Activated T-cell treated with anti-CD3 and anti-CD28 coated beads, Interleukin-2, amount 50 U/mL, for 72 hours (primary cell): ENCODE data around the gene TSPEAR. TPM values are rescaled to one million over a fixed set of nuclear protein-coding genes. Genes with fewer than 3 reads are reported as not detected.

Source experiments
- ATAC-seq, 2 donors: fragments of 150-1000 bp; cut with Tn5 transposase; replicated peaks in 1 of 2; 2 replicates each; pipeline ENCODE4 v1.10.0; 2021; ENCODE audit warnings: moderate library complexity in 2 of 2, mild to moderate bottlenecking in 1 of 2
- DNase-seq, 2 donors: peaks; one replicate each; pipeline ENCODE4 v3.0.0; 2021 to 2022; ENCODE audit warnings: mixed read lengths in 1 of 2
- H3K27ac Mint-ChIP-seq: one replicate; pipeline ENCODE4 v1.8.0; 2022; ENCODE audit warnings: mild to moderate bottlenecking, moderate library complexity, mixed read lengths
- H3K27me3 Mint-ChIP-seq: one replicate; pipeline ENCODE4 v1.8.0; 2022; ENCODE audit warnings: low read depth, mixed read lengths
- H3K36me3 Mint-ChIP-seq, 2 donors: one replicate each; pipeline ENCODE4 v1.8.0; 2022; ENCODE audit warnings: mixed read lengths in 2 of 2, mild to moderate bottlenecking in 1 of 2; ENCODE audit not compliant: insufficient read depth in 2 of 2
- H3K4me1 Mint-ChIP-seq: one replicate; pipeline ENCODE4 v1.8.0; 2022; ENCODE audit warnings: low read depth, mixed read lengths
- H3K4me3 Mint-ChIP-seq, 2 donors: one replicate each; pipeline ENCODE4 v1.8.0; 2022; ENCODE audit warnings: mild to moderate bottlenecking in 2 of 2, mixed read lengths in 2 of 2, moderate library complexity in 2 of 2
- H3K9me3 Mint-ChIP-seq, 2 donors: one replicate each; pipeline ENCODE4 v1.8.0; 2022; ENCODE audit warnings: mixed read lengths in 2 of 2
- total RNA-seq, 2 donors: library from RNA; stranded (reverse); gene quantifications; one replicate each; pipeline ENCODE4 v1.2.3, GENCODE V29; 2022

TSPEAR gene
- total RNA-seq, 2 donors from 2014 or later: not detected

DNA sequence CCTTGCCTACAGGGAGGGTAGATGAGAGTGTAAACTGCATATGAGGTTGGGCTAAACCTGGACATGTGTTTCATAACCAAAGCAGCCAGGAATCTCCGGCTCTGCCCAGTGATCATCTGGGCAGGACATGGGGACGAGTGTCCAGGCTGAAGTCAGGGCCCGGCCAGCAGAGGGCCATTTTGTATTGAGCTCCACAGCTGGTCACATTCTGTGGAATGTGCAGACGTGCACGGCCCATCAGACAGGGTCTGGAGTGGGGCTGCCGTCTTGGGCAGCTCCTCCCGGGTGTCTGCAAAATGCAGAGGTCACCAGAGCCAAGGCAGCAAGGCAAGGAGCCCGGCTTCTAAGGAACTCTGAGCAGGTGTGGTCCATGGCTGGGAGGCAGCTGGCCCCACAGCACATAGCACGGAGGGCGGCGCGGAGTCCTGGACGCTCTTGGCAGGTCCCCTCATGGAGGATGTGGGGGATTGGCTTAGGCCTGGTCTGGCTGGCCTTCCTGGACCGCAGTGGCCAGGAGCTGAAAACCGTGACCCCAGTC lies 249.8 kb downstream of the TSPEAR start:
- ATAC-seq: no peak
- no peak overlapping the region for H3K4me3 Mint-ChIP-seq
- no peaks in the 10 kb centered on the region for H3K36me3 Mint-ChIP-seq
- H3K4me1 Mint-ChIP-seq: no peaks in the 10 kb centered on the region
- no peaks in the 10 kb centered on the region for H3K9me3 Mint-ChIP-seq
- H3K27ac Mint-ChIP-seq: no peak overlapping the region
- no peaks in the 10 kb centered on the region for H3K27me3 Mint-ChIP-seq
- no peak for DNase-seq

DNA sequence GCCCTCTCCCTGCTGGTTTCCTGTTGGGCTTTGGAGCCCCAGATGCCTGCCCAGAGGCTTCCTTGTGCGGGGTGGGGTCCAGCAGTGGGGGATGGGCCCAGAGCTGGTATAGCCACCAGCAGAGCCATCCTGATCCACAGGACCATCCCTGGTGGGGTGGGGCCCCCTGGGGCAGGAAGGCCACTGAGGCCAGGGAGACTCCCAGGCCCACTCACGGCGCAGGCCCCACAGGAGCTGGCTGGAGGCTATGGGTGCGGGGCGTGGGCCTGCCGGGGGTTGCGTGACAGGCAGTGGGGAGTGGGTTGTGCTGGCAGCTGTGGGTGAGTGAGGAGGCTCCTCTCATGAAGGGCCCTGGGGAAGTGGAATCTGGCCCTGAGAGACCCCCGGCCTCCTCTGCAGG lies 250.4 kb downstream of the TSPEAR start:
- H3K27me3 Mint-ChIP-seq: no peaks in the 10 kb centered on the region
- H3K36me3 Mint-ChIP-seq: no peaks in the 10 kb centered on the region
- H3K4me1 Mint-ChIP-seq: no peaks in the 10 kb centered on the region
- H3K9me3 Mint-ChIP-seq: no peaks in the 10 kb centered on the region
- ATAC-seq (no peak), DNase-seq (no peak)
- no peak overlapping the region for H3K27ac Mint-ChIP-seq
- H3K4me3 Mint-ChIP-seq: no peak overlapping the region

DNA sequence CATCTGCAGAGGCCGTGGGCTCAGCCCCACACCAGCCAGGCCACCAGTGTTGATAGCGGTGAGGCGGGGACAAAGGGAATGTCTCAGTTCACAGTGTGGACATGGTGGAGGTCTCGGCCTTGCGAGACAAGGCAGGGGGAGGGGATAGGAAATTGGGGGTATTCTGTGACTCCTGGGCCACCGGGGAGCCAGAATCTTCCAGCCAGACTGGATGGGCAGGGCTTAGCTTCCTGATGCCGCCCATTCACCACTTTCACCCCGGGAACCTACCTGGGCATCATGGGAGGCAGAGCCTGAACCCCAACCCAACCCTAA lies 251.0 kb downstream of the TSPEAR start:
- Mint-ChIP-seq H3K4me1 (no peaks in the 10 kb centered on the region), H3K4me3 (no peak overlapping the region)
- no peak for ATAC-seq

DNA sequence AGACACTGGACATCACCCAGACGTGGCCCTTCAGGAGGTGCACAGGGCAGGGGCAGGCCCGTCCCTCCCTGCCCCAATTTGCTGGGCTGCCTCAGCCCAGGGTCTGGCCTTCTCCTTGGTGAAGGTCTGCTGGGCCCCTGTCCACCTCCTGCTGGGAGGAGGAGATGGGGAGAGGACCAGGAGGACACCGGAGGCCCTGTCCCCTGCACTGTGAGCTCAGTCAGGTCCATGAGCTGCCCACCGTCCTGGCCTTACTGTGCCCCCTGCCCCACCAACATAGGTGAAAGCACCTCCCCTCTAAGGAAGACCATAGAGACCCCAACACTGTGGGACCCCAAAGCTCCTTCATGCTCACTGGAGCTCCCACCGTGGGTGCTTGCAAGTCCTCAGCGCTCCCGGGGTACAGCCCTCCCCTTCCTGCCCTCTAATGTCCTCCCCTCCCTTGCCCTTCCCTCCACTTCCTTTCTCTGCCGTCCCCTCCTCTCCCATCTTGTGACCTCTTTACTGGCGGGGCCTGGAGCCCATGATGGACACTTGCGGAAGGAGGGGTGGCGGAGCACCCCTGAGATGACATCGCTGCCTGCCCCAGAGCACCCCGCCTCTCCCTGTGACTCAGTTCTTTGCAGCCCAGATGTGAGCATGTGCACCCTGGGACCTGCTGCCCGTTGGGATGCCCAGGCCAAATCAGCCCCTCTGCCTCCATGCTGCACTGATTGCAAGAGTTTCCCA lies 251.5 kb downstream of the TSPEAR start:
- H3K4me3 Mint-ChIP-seq: no peak overlapping the region
- no peak for ATAC-seq
- no peaks in the 10 kb centered on the region for H3K4me1 Mint-ChIP-seq
- H3K36me3 Mint-ChIP-seq: no peaks in the 10 kb centered on the region
- no peaks in the 10 kb centered on the region for H3K27me3 Mint-ChIP-seq
- no peaks in the 10 kb centered on the region for H3K9me3 Mint-ChIP-seq
- H3K27ac Mint-ChIP-seq: no peak overlapping the region
- DNase-seq: no peak

More for the DNA sequence above, 251.0 kb downstream of the TSPEAR start:
- Mint-ChIP-seq H3K27me3 (no peaks in the 10 kb centered on the region), H3K27ac (no peak overlapping the region), H3K9me3 (no peaks in the 10 kb centered on the region), H3K36me3 (no peaks in the 10 kb centered on the region)
- DNase-seq: no peak

DNA sequence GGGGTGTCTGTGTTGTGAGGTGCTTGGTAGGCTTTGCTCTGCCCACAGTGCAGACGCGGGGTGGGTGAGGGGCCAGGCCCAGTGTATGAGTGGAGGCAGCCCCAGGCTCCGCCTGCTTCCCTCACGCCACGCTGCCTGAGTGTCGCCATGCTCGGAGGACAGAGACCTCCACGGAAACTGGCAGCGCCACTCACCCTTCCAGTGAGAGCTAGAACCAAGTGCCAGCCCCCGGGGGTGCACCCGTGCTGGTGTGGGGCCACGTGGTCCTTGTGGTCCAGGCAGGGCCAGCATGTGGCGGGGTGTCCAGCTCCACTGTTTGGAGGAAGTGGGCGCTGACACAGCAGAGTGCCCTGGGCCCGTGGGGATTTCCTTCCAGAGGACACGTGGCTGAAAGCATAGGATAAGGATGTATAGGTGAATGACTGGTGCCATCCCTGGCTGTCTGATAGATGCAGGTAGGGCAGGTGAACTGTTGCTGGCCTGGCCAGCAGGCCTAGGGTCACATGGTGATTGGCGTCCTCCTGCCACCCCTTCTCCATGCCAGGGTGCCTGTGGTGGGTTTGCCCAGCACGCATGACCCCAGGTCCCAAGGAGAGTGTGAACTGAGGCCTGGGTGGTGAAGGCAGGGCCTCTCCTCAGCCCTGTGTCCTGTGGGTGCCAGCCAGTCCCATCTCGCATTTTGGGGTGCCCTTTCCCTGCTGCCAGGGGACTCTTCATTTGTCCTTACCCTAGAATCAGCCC lies 252.2 kb downstream of the TSPEAR start:
- Mint-ChIP-seq H3K36me3 (no peaks in the 10 kb centered on the region), H3K27ac (no peak overlapping the region), H3K4me1 (no peaks in the 10 kb centered on the region), H3K27me3 (peaks cover 6% of the 10 kb centered on the region), H3K9me3 (no peaks in the 10 kb centered on the region), H3K4me3 (no peak overlapping the region)
- DNase-seq (no peak), ATAC-seq (no peak)

DNA sequence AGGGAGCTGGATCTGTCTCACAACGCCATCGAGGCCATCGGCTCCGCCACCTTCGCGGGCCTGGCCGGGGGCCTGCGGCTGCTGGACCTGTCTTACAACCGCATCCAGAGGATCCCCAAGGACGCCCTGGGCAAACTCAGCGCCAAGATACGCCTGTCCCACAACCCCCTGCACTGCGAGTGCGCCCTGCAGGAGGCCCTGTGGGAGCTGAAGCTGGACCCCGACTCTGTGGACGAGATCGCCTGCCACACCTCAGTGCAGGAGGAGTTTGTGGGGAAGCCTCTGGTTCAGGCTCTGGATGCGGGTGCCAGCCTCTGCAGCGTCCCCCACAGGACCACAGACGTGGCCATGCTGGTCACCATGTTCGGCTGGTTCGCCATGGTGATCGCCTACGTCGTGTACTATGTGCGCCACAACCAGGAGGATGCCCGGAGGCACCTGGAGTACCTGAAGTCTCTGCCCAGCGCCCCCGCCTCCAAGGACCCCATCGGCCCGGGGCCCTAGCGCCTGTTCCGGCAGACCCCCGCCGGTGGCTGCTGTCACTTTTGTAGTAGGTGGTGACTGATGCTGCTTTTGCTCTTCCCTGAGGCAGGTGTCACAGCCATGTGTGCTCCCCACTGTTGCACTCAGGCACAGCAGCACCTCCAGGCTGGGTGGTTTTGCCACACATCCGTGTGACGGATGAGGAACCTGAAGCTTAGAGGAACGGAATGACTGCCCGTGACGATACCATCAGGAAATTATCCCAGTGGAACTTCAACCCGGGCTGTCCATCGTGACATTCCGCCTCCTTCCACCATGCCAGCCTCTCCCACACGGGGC lies 254.2 kb downstream of the TSPEAR start:
- DNase-seq (no peak), ATAC-seq (no peak)
- H3K27ac Mint-ChIP-seq: no peak overlapping the region
- H3K4me3 Mint-ChIP-seq: peak overlapping the region; percentile 62 to 85
- peaks cover 0 to 1% of the 10 kb centered on the region in 2 donors for H3K9me3 Mint-ChIP-seq
- no peaks in the 10 kb centered on the region for H3K4me1 Mint-ChIP-seq
- no peaks in the 10 kb centered on the region for H3K36me3 Mint-ChIP-seq
- H3K27me3 Mint-ChIP-seq: peaks cover 20% of the 10 kb centered on the region

DNA sequence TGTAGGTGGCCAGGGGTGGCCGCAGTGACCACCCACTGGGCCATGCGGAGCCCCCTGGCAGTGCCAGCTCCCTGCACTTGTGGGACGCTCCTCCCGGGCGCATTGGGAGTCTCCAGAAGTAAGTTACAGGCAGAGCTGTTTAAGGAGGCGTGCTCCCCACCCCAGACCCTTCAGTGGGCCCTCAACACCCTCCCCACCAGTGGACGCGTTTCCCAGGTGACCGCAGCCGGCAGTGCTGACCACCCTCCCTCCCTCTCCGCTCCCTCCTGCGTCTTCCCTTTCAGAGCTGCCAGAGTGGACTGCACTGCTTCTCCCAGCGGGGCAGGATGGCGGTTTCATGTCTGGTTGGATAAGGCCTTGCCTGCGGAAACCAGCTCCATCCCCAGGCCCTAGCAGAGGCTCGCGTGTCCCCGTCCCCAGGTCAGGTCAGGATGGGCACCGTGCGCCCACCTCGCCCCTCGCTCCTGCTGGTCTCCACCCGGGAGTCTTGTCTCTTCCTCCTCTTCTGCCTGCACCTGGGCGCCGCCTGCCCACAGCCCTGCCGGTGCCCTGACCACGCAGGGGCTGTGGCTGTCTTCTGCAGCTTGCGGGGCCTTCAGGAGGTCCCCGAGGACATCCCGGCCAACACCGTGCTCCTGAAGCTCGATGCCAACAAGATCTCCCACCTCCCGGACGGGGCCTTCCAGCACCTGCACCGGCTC lies 255.0 kb downstream of the TSPEAR start:
- Mint-ChIP-seq H3K27me3 (peaks cover 28% of the 10 kb centered on the region), H3K27ac (no peak overlapping the region), H3K4me1 (no peaks in the 10 kb centered on the region), H3K4me3 (peak overlapping the region; percentile 85 to 86), H3K9me3 (peaks cover 0 to 1% of the 10 kb centered on the region in 2 donors), H3K36me3 (no peaks in the 10 kb centered on the region)
- DNase-seq: no peak
- ATAC-seq: no peak

DNA sequence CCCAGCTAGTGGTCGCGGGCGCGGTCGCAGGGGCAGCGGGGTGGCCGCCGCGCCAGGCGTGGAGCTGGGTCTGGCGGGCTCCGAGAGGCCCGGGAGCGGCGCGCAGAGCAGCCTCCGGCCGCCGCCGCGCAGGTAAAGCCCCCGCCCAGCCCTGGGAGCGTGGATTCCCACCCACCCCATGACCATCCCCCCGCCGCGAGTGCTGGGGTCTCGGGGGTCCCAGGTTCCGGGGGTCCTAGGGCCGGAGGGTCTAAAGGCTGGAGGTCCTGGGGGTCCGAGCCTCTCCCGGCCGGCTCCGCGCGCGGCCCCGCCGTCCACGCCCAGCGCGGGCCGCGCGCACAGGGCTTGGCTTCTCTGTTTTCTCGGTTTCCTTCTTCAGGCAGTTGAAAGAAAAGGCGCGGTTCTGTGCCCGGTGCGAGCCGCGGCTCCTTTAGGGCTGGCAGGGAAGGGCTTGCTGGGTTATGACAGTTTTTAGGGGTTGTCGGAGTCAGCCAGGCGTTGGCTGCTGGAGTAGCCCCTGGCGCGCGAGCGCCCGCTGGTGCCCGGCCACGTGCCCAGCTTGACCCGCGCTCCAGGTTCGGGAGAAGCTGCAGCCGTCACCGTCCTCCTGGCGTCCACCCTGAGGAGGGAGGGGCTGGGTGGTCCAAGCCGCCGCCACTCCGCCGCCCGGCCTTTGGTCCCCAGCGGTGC lies 255.7 kb downstream of the TSPEAR start:
- Mint-ChIP-seq H3K4me1 (no peaks in the 10 kb centered on the region), H3K27me3 (peaks cover 35% of the 10 kb centered on the region)
- peak; percentile 50 to 53 for ATAC-seq

DNA sequence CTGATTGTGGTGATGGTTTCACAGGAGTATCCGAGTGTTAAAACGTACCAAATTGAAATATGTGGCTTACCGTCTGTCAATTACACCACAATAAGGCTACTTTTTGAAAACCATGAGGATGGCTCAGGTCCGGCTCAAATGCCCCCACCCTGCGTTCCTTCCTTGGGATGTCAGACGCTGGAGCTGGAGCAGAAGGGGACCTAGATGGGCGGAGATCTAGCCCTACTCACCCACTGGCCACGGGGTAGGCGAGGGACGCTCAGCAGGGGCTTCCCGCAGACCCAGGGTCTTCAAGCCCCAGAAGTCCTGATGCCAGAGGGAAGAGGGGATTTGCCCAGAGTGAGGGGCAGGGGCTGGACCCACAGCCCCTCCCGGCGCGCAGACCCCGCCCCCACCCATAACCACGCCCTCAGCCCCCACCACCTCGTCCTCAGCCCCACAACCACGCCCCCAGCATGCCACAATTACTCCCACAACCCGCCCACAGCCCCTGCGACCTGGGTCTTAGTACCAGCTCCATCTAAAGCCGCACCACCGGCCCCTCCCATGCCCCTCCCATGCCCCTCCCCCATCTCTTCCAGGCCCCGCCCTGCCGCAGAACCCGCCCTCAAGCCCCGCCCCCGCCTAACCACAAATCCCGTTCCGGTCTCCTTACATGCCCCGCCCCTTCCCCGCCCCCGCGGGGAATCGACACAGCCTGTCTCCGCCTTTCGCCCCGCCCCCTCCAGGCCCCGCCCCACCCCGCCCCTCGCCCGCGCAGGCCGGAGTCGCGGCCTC lies 256.4 kb downstream of the TSPEAR start, which contains the start of gene LRRC3:
LRRC3 (plus strand) TSS at position 764 of the 777 bp plus-strand sequence. CDS start 1,135 bp downstream, outside the sequence.
- Mint-ChIP-seq H3K36me3 (no peaks in the 10 kb centered on the region), H3K27ac (no peak within 1 kb of the TSS), H3K4me3 (peak within 1 kb of the TSS; percentile 85 to 86), H3K9me3 (peaks cover 0 to 1% of the 10 kb centered on the region in 2 donors), H3K4me1 (no peaks in the 10 kb centered on the region), H3K27me3 (peaks cover 38% of the 10 kb centered on the region)
- ATAC-seq (peak; percentile 77 to 84), DNase-seq (peak; percentile 87)

More for the DNA sequence above, 255.7 kb downstream of the TSPEAR start:
- Mint-ChIP-seq H3K4me3 (peak overlapping the region; percentile 85 to 86), H3K36me3 (no peaks in the 10 kb centered on the region), H3K27ac (no peak overlapping the region), H3K9me3 (peaks cover 0 to 1% of the 10 kb centered on the region in 2 donors)
- peak; percentile 43 to 48 for DNase-seq

DNA sequence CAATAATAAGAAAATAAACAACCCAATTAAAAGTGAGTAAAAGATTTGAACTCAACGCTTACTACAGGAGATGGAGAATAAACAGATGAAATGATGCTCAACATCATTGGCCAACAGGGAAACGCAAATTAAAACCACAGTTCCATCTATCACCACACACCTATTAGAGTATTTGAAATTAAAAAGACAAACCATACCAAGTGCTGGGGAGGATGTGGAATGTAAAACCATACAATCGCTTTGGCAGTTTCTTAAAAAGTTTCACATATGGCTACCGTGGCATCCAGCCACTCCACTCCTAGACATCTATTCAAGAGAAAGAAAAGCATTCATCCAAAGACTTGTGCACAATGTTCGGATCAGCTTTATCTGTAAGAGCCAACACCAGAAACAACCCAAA lies 257.3 kb downstream of the TSPEAR start:
- Mint-ChIP-seq H3K27me3 (peaks cover 41% of the 10 kb centered on the region), H3K27ac (no peak overlapping the region), H3K9me3 (peaks cover 0 to 1% of the 10 kb centered on the region in 2 donors), H3K36me3 (no peaks in the 10 kb centered on the region), H3K4me3 (peak overlapping the region; percentile 54 to 69), H3K4me1 (no peaks in the 10 kb centered on the region)
- DNase-seq (no peak), ATAC-seq (no peak)

DNA sequence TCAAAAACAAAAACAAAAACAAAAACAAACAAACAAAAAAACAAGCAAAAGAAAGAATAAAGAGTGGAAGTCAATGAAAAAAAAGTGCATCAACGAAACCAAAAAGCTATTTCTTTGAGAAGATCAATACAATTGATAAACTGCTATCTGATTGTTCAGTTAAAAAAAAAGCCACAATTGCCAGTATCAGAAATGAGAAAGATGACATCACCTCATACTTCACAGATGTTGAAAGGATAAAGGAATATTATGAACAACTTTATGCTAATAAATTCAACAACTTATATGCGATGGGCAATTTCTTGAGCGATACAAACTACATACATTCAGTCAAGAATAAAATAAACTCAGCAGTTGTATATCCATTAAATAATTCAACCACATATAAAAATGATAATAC lies 258.3 kb downstream of the TSPEAR start:
- H3K36me3 Mint-ChIP-seq: no peaks in the 10 kb centered on the region
- ATAC-seq: no peak
- no peaks in the 10 kb centered on the region for H3K4me1 Mint-ChIP-seq
- peaks cover 44% of the 10 kb centered on the region for H3K27me3 Mint-ChIP-seq
- H3K27ac Mint-ChIP-seq: no peak overlapping the region
- no peak for DNase-seq
- H3K9me3 Mint-ChIP-seq: peaks cover 0 to 1% of the 10 kb centered on the region in 2 donors
- no peak overlapping the region for H3K4me3 Mint-ChIP-seq
